Neural cell (in vitro differentiated cells): ENCODE results near the gene C4orf36.

ENCODE experiments used
- POLR2AphosphoS5 ChIP-seq: IDR thresholded peaks from 2 replicates; pipeline ENCODE4 v1.6.1; 2012
- TAF1 ChIP-seq: IDR thresholded peaks from 2 replicates; pipeline ENCODE4 v1.6.1; 2012; ENCODE audit warnings: low read depth
- TF ChIP-seq, protein P1 (sequence below): fragments of 450-650 bp; IDR thresholded peaks from 2 replicates; pipeline ENCODE4 v1.5.1; 2014; ENCODE audit warnings: antibody characterized with exemption, mild to moderate bottlenecking, moderate library complexity; ENCODE audit not compliant: poor library complexity, severe bottlenecking

DNA sequence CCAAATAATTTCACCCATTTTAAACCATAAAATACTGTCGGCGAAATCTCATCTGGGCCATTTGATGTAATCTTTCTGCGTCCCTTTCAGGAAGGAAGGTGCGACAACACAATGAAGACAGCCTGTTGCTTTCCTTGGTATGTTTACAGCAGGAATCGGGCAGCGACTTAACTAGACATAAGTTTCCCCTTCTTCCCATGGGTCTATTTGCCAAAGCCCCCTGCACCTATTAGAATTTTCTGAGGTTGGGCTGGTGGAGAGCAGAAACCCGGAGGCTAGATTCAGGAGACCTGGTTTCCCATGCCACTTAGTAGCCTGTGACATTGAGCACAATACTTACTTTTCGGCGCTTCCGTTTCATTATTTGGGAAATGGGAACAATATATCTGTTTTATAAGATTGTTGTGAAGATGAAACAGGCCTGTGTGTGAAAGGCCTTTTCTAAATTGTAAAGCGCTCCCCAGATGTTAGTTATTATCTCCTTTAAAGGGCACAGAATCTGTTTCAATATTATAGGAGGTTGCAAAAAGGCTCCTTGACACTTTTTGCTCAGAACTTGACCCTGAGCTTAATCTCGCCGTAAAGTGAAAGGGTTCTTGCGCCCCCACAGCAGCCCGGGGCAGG, 42.0 kb upstream of the C4orf36 start:
- TF ChIP-seq, protein P1, sequence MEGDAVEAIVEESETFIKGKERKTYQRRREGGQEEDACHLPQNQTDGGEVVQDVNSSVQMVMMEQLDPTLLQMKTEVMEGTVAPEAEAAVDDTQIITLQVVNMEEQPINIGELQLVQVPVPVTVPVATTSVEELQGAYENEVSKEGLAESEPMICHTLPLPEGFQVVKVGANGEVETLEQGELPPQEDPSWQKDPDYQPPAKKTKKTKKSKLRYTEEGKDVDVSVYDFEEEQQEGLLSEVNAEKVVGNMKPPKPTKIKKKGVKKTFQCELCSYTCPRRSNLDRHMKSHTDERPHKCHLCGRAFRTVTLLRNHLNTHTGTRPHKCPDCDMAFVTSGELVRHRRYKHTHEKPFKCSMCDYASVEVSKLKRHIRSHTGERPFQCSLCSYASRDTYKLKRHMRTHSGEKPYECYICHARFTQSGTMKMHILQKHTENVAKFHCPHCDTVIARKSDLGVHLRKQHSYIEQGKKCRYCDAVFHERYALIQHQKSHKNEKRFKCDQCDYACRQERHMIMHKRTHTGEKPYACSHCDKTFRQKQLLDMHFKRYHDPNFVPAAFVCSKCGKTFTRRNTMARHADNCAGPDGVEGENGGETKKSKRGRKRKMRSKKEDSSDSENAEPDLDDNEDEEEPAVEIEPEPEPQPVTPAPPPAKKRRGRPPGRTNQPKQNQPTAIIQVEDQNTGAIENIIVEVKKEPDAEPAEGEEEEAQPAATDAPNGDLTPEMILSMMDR: no peak
- TF ChIP-seq POLR2AphosphoS5: no peak
- TF ChIP-seq TAF1: no peak
